ENCODE measurements around the gene WAPL.

GRCh38 chr10:86461963-86462804 is 59.4 kb downstream of the WAPL start:
- TF ChIP-seq POLR2AphosphoS5 (IDR thresholded peaks at IDR 0.05; ENCODE audit: low read depth, low read length), result no peak
- no peak for TF ChIP-seq TAF1 (IDR thresholded peaks at IDR 0.05; ENCODE audit: borderline replicate concordance, insufficient read depth, low read length)
- TF ChIP-seq SIN3A (IDR thresholded peaks at IDR 0.05; ENCODE audit: borderline replicate concordance, insufficient read depth, low read length), result no peak
- TF ChIP-seq REST (IDR thresholded peaks at IDR 0.05; ENCODE audit: insufficient read depth in 1 of 2, low read depth in 2 of 2, low read length in 2 of 2), result no peak
